GM21528 (cell line): ENCODE measurements around the gene ADGRF1.
"Not testable (repeated sequence)": the region's sequence is repeated elsewhere in the genome, so short reads cannot be mapped to it uniquely, and the experiment has no call there.

Experiments used
- ATAC-seq: cut with Tn5 transposase; IDR thresholded peaks from one replicate; pipeline ENCODE4 v1.9.1; 2021; ENCODE audit warnings: mild to moderate bottlenecking, moderate library complexity; ENCODE audit not compliant: unreplicated experiment, low FRiP score

ADGRF1 gene

DNA sequence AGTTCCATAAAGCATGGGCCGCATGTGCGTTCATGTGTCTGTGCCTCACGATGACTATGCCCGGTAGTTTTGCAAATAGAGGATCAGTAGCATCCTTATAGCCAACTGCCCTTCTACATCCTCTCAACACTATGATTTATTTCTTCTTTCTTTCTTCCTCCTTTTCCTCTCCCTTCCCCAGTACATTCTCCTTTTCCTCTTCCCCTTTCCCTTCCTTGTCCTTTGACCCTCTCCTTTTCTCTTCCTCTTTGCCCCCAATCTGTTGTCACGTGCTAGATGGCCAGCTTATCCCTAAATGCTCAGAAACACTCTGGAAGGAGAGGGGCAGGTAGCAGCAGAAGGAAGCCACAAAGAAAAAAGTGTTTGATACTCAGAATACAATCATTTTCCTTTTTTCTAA, 20.2 kb upstream of the ADGRF1 start:
- no peak for ATAC-seq

DNA sequence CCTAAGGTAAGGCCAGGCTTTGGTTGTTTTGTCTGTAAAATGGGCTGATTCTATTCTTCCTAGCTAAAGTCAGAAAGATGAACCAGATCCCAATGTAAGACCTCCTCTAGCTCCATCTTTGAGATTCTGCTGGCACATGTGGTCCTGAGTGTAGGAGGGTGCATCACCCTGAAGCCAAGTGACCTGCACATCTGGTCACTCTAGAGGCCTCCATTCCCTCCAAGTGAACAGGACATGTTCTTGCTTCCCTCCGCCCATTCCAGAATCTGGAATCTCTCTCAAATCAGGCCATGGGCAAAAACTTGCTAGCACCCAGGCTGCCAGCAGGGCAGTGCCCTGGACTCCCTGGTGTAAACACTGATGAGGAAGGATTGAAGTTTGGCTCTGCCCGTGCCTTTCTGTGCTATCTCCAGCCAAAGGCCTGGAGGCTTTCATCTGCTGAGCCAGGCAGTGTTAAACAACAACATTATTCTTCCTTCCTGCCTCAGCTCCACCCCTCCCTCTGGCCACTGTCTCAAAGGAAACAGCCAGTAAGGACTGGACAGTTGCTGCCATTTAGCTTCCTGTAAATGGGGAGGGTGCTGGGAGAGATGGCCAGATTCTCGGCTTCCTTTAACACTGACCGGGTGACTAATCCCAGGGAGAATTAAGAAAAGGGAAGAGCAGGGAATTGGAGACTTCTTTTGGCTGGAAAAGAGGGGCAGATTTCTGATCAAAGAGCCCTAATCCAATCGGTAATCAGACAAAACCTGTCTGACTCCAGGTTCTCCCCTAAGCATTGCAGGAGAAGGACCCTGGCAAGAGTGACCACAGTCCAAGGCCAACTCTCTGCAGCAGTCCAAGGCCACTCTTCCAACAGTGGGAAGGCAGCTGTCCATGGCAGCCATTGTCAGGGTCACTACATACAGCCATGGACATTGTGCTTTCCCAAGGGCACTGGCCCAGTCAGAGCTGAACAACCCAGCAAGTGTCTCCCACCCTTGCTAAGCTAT, 19.5 kb upstream of the ADGRF1 start:
- ATAC-seq: no peak

DNA sequence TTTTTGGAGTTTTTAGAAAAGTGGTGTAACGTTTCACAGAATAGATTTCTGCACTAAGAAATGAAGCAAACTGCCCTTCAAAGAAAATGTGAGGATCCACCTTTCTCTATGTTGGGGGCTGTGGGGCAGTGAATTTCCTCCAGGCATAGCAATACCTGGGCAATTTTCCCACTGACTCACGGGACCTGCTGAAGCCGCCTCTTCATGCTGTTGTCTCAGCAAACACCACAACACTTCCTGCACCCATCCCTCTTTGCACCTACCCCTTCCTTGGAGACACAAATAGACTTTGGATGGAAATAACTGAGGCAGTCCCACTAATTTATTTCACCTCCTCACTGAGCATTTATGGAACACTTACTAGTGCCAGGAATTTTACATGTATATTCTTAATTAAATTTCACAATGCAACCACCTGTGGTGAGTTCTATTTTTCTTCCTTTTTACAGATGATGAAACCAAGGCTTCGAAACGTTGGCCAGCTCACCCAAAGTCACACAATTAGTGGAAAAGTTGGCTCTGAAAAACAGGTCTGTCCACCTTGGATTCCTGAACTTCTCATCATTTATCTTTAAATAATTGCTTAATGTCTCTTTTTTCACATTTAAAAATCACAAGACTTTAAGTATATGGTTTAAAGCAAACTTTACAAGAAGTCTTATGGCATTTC, 17.2 kb upstream of the ADGRF1 start:
- no peak for ATAC-seq

DNA sequence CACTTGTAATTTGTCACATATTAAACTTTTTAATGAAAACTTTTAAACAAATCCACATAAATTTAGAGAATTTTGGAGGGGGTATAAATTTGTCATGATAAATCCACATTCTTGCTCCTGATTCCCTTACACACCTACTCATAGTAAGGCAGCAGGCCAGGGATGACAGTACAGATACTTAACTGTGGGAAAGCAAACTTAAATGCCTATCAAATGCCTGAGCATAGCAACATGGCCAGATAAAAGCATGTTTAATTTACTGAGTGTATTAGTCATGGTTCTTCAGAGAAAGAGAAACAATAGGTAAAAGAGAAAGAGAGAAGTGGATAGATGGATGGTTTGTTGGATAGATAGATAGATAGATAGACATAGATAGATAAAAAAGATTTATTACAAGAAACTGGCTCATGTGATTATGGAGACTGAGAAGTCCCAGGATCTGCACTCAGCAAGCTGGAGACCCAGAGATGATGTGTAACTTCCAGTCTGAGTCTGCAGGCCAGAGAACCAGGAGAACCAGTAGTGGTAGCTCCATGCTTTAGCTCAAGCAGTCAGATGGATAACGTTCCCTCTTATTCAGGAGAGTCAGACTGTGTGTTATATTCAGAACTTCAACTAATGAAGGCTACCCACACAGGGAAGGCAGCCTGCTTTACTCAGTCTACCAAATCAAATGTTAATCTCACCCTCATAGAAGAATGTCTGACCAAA, 15.9 kb upstream of the ADGRF1 start:
- ATAC-seq: no peak

DNA sequence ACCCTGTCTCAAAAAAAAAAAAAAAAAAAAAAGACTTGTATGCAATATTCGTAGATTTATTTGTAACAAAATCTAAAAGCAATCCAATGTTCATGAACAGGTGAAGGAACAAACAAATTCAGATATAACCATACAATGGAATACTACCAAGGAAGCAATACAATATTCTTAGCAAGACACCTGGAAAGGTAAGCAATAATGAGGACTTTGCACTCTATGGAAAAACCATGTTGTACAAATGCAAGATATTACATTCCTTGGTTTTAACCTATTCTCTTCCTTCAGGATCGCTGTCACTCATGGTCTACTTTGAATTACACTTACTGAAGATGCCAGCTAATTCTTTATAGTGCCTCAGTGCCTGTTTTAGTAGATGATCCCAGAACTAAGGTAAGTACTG, 14.7 kb upstream of the ADGRF1 start:
- no peak for ATAC-seq

DNA sequence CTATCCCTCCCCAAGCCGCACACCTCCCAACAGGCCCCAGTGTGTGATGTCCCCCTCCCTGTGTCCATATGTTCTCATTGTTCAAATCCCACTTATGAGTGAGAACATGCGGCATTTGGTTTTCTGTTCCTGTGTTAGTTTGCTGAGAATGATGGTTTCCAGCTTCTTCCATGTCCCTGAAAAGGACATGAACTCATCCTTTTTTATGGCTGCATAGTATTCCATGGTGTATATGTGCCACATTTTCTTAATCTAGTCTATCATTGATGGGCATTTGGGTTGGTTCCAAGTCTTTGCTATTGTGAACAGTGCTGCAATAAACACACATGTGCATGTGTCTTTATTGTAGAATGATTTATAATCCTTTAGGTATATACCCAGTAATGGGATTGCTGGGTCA, 12.2 kb upstream of the ADGRF1 start:
- not testable (repeated sequence) for ATAC-seq

DNA sequence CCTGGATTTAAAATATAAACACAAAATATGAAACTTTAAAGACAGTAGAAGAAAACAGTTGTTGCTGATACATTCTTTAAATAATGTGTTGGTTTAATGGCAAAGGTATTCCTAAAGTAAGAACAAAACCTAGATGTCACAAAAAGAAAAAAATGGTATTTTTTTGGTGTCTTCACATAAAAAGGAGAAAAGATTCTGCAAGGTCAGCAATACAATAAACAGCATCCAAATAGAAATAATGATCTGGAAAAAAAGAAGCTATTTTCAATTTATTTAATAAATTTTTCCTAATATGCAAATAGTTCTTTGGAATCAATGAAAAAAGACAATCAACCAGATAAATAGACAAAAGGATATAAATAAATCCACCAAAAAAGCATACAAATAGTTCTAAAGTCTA, 6.5 kb upstream of the ADGRF1 start:
- ATAC-seq: no peak

DNA sequence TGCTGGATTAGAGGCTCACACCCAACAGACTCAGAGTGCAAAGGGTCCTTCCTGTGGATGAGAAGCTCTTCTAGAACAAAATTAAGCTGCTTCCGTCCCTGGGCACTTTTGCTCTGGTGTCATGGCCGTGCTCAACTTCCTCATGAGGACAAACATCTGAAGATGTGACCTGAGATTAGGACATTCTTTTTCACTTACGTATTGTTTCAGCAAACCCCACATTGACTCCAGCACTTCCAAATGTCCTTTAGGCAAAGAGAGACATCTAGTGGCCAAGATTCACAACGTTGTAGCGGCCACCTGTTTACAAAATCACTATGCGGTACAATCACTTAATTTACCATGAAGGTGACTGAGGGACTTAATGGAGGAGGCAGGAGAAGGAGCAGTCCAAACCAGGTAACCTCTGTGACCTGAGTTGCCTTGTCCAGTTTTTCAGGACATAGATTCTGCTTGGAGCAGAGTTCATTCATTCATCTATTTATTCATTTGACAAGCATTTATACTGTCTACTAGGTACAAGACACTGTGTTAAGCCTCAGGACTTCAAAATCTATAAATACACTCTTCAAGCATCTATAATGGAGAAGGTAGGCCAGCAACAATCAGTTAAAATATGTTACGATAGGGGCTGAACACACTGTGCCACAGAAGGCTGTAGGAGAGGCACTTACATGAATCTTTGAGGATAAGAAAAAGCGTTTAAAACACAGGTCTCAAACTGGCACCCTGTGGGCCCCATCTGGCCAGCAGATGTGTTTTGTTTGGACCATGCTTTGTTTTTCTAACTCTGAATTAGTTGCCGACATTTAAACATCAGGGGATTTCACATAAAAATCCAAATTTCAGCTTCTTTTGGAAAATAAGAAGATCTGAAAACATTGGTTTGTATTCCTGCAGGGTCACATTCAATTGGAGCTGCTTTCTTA, 5.6 kb upstream of the ADGRF1 start:
- ATAC-seq: peak; percentile 75

DNA sequence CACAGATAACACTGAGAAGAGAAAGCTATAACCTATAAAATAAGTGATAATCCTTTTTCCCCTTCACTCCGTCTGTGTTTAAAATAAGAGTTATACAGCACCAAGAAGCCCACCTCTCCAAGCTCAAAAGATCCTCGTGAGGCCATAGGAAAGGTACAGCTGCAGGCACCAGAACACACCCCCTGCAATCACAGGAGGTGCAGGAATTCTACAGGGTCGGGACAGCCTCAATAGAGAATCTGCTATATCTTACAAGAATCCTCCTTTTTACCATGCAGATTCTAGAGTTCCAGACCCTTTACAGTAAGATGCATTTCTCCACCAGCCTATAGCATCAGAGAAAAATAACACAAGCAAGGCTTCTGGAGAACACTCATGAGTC, 5.0 kb upstream of the ADGRF1 start:
- ATAC-seq: no peak

DNA sequence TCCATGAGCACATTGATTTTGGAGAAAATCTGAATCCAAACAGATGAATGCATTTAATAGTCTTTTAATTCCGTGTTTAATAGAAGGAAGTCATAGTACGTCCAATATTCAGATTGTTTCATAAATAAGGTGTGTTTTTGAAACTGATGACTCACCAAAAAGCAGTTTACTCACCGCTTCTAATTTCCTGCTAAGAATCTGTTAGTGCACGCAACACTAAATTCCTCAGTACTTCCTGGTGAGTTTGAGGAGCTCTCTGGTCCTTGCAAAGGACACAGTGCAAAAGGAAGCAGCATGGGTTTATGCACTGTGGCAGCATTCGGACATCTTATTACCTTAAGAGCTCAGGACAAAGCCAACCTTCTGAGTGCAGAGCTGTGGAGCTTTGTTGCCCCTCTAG, 2.3 kb upstream of the ADGRF1 start:
- no peak for ATAC-seq

DNA sequence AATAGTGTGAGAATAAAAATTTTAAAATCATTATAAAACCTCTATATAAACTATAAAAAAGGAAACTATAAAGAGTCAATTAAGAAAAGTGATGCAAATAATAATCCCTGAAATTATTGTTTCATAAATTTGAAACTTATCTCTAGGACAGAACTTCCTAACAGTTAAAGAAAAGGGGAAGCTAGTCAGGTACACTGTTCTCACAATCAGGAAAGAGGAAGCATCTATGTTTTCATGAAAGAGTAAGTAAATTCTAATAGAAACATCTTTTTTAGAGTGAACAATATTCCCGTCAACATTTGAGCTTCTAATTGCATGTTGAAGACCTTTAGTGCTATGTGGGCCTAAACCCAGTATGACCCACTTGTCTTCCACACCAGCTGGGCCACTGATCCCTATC, 1.2 kb upstream of the ADGRF1 start:
- ATAC-seq: no peak

DNA sequence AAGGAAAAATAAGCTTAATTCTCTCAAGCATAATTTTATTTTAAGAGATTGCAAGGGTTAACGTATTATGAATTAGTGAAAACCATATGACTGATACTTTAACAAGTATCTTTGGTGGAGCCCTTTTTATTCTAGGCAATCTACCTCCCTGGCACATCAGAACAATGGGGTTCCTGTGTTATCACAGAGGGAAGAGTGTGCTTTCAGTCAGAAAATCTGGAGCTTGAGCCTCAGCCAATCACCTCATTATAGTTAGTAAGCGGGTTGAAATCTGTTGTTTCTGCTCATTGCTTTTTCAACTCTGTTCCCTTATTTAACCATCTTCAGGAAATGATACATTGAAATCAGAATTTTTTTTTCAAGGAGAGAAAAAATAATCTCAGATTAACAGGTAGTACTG, 391 bp downstream of the ADGRF1 start:
- ATAC-seq: no peak

DNA sequence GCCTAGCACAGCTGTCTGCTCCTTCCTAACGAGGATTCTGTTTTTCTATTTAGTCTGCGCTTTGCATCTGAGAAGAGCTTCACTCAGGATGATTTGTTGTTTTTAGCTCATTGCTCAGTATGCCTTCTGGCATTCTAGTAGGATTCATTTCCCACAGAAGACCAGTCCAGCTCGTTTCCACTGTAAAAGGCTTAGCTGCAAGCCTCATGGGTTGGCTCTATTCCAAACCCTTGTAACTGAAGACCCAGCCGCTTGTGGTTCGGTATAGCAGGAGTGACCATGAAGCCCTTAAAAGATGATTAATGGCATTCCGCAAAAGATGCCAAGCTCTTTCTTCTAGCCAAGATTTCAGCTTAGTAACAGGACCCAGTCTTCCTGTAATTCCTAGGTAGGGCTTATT, 7.2 kb downstream of the ADGRF1 start:
- ATAC-seq: no peak

DNA sequence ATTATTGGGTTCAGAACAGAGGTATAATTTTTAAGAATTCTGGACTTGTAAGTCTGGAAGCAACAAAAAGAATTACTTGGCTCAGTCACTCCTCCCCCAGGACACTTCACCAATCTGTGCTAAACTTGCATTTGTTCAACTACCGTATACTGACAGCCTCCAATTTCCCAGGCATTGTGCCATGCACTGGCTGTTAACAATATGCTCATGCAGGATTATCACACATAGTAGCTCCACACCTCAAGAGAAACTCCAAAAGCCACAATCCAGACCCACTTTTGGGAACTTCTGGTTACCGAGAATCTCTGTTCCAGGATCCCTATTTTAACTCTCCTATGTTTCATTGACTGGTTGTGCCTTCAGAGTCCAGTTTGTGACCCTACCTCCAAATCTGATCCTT, 7.7 kb downstream of the ADGRF1 start:
- ATAC-seq: no peak

DNA sequence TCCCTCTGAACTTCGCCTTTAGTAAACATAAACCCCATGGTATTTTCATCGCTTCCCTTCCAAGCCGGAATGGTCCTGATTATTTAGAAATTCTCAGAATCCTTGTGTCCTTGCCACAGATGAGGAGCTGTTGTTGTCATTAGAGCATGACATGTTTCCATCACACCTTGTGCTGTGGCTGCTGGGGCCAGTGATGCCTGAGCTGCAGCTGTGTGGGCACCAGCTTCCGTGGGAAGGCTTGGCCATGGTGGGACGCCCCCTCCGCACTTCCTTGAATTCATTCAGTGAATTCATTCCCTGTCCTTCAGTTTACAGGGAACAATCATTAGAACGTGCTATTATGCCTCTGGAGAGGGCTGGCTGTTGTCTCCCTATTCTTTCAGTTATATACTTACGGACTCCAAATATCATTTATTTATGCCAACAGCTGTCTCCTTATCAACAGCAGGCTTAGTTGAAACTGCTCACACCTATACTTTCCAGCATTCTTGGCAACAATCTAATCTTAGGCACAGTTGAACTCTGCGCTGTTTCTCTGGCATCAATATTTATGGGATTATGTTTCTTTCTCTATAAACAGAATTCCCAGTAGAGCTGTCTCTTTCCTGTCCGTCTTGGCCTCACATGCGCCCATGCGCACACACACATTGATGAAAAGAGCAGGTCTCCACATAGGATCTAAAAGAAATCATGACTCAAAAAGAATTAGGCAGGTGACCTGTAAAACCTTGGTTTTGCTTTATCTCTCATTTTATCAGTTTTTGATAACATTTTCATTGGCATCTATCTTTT, 9.0 kb downstream of the ADGRF1 start:
- no peak for ATAC-seq

DNA sequence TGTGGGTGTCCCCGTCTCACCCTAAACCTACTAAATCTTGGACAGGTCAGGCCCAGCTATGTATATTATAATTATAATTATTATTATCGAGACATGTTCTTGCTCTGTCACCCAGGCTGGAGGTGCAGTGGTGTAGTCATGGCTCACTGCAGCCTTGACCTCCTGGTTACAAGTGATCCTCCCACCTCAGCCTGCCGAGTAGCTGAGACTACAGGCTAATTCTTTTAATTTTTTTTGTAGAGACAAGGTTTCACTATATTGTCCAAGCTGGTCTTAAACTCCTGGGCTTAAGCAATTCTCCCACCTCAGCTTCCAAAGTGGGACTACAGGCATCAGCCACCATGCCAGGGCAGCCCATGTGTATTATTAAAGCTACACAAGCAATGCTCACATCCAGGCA, 10.5 kb downstream of the ADGRF1 start:
- no peak for ATAC-seq

DNA sequence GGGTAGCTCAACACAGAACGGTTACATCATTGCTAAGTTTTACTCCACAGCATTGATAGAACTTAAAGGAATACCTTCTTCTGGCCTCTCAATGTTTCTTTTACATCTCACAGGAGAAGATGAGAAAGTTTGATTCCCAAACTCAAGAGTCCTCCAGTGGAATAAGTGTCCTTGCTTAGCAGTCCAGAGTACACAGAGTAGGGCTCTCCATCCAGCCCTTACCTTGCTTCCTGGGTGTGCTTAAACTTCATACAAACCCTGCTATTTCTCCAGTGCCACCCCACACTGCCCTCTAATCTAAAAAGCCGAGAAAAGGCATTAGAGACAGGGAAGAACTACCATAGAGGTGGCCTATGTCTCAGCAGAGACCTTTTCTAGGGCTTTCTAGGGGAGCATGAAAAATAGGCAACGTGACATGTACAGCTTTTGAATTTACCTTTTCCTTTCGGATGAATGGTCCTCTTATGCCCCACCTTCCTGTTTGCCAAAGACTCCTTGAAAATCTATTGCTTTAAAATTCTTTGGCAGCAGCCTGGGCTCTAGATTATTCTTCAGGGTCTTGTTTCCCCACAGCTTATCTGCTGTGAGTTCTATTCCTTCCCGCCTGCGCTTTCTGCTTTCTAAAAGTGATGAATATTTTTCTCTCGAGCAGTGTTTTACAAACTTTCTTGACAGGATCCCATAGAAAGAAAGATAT, 12.1 kb downstream of the ADGRF1 start:
- no peak for ATAC-seq

DNA sequence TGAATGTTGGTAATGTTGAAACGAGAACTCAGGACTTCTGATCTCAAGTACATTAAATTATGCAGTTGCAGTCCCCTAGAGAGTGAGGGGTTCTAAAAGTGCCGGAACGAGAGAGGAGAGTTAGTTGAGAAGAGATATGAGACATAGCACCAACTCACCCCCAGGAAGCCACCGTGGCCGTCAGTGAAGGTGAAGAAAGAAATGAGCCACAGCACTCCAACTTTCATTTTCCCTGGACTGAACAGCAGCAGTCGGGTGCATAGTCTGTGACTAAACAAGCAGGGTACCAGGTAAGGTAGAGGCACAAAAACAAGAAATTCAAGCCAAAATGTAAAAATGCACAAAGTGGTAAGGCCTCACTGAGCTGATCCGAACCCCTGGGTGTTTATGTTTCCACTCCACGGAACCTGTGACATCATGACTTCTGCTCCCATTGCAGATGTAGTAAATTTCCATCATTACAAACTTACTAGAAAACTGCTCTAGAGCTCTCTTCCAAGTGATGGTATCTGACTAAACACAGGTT, 13.2 kb downstream of the ADGRF1 start:
- ATAC-seq: no peak

DNA sequence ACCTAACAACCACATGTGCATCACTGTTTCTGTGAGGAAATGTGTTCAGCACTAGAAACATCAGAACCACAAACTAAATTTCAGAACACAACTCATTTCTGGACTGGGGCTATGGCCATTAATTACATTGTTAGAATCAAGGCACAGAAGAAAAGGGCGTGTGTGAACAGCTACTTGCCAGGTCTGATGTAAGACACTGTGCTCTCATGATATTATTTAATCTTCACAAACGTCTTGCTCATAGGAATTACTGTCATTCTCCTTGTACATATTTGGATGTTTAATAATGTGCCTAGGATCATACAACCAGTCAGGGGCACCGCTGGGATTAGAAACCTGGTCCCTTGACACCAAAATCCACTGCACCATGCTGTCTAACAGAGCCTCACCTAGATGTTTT, 14.8 kb downstream of the ADGRF1 start:
- no peak for ATAC-seq
